Measurements from ENCODE around the gene COPG1. TPM values are rescaled to one million over a fixed set of nuclear protein-coding genes. Genes with fewer than 3 reads are reported as not detected.

The COPG1 gene
- total and polyA plus RNA-seq, 9 of the 15 experiments (the other 6 are each of a cell fraction or from before 2014, with no cell fraction given): 40.3 to 105 (median 62.4) TPM

DNA sequence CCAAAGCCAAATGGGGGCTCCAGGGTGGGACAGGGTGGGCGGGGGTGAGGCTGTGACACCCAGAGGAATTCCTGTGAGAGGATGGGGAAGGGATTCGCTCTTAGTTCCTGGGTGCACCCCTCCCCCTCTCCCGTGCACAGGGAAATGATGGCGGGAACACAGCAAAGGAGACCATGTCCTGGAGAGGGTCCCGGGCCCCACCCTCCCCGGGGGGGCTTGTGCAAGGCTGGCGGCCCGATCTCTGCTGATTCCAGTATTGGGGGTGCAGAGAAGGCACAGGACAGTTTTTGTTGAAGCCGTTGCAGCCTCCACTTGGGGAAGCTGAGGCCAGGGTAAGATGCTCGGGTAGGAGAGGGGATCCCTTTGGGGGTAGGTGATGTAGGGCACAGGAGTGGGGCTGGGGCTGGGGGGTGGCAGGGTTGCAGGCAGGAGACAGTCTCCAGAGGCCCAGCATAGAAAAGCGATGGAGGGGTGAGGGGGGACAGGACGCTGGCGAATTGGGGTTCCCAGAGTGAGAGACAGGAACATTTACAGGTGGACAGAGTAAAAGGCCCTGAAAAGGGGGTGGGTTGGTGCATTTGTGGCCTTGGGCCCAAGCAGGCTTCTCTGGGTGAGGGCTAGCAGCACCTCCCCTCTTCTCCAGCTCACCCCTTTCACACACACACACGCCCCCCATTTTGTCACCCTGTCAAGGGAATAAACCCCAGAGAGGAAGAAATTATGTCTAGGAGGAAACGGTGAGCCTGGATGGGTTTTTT lies 67.8 kb downstream of the COPG1 start (continued):
- TF ChIP-seq, protein P1, sequence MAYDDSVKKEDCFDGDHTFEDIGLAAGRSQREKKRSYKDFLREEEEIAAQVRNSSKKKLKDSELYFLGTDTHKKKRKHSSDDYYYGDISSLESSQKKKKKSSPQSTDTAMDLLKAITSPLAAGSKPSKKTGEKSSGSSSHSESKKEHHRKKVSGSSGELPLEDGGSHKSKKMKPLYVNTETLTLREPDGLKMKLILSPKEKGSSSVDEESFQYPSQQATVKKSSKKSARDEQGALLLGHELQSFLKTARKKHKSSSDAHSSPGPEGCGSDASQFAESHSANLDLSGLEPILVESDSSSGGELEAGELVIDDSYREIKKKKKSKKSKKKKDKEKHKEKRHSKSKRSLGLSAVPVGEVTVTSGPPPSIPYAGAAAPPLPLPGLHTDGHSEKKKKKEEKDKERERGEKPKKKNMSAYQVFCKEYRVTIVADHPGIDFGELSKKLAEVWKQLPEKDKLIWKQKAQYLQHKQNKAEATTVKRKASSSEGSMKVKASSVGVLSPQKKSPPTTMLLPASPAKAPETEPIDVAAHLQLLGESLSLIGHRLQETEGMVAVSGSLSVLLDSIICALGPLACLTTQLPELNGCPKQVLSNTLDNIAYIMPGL (CRISPR knock-in tag; IDR thresholded peaks at IDR 0.05): no peak
- TF ChIP-seq RBM22 (IDR thresholded peaks at IDR 0.05; ENCODE audit: low read depth, low read length, poor library complexity, severe bottlenecking): no peak
- TF ChIP-seq ZNF263 (CRISPR knock-in tag; IDR thresholded peaks at IDR 0.05; ENCODE audit: borderline replicate concordance): no peak
- TF ChIP-seq, protein P2, sequence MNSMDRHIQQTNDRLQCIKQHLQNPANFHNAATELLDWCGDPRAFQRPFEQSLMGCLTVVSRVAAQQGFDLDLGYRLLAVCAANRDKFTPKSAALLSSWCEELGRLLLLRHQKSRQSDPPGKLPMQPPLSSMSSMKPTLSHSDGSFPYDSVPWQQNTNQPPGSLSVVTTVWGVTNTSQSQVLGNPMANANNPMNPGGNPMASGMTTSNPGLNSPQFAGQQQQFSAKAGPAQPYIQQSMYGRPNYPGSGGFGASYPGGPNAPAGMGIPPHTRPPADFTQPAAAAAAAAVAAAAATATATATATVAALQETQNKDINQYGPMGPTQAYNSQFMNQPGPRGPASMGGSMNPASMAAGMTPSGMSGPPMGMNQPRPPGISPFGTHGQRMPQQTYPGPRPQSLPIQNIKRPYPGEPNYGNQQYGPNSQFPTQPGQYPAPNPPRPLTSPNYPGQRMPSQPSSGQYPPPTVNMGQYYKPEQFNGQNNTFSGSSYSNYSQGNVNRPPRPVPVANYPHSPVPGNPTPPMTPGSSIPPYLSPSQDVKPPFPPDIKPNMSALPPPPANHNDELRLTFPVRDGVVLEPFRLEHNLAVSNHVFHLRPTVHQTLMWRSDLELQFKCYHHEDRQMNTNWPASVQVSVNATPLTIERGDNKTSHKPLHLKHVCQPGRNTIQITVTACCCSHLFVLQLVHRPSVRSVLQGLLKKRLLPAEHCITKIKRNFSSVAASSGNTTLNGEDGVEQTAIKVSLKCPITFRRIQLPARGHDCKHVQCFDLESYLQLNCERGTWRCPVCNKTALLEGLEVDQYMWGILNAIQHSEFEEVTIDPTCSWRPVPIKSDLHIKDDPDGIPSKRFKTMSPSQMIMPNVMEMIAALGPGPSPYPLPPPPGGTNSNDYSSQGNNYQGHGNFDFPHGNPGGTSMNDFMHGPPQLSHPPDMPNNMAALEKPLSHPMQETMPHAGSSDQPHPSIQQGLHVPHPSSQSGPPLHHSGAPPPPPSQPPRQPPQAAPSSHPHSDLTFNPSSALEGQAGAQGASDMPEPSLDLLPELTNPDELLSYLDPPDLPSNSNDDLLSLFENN (IDR thresholded peaks at IDR 0.05; ENCODE audit: low read depth in 2 of 2, low read length in 2 of 2): no peak
- TF ChIP-seq KLF1 (tag; IDR thresholded peaks at IDR 0.05): no peak
- TF ChIP-seq RBM17 (IDR thresholded peaks at IDR 0.05; ENCODE audit: borderline replicate concordance, low read depth, low read length): no peak
- no peak for TF ChIP-seq MCM7 (IDR thresholded peaks at IDR 0.05)

Data from K562 (cell line).